Adrenal gland (tissue), 5 donors: ENCODE measurements around the gene ELOB.

Experiments
- POLR2A ChIP-seq, 2 donors: fragments of 450-650 bp; IDR thresholded peaks; one replicate each; pipeline ENCODE4 v1.6.1; 2017; ENCODE audit warnings: antibody characterized with exemption in 2 of 2, mild to moderate bottlenecking in 2 of 2, moderate library complexity in 1 of 2
- TF ChIP-seq, protein P1 (sequence below), 6 experiments: fragments of 450-650 bp in 4 of 6; fragments of 200-600 bp in 2 of 6; sonication (generic) in 1 of 6; IDR thresholded peaks; 1 replicate in 5 of 6; 2 replicates in 1 of 6; pipeline versions ENCODE4 v1.5.1 to v1.8.0; 2016 to 2021; ENCODE audit warnings: antibody characterized with exemption in 6 of 6, mild to moderate bottlenecking in 2 of 6, moderate library complexity in 1 of 6
- donor health status: DM: no; HTN: no; CAD: no.

DNA sequence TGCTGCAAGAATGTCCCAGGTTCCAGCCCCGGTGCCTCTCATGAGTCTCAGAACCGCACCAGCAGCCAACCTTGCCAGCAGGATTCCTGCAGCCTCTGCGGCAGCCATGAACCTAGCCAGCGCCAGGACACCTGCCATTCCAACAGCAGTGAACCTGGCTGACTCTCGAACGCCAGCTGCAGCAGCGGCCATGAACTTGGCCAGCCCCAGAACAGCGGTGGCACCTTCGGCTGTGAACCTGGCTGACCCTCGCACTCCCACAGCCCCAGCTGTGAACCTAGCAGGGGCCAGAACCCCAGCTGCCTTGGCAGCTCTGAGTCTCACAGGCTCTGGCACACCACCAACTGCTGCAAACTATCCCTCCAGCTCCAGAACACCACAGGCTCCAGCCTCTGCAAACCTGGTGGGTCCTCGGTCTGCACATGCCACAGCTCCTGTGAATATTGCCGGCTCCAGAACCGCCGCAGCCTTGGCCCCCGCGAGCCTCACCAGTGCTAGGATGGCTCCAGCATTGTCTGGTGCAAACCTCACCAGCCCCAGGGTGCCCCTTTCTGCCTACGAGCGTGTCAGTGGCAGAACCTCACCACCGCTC is 9.8 kb downstream of the ELOB start:
- TF ChIP-seq POLR2A (IDR thresholded peaks at IDR 0.05), result no peak
- TF ChIP-seq, protein P1, sequence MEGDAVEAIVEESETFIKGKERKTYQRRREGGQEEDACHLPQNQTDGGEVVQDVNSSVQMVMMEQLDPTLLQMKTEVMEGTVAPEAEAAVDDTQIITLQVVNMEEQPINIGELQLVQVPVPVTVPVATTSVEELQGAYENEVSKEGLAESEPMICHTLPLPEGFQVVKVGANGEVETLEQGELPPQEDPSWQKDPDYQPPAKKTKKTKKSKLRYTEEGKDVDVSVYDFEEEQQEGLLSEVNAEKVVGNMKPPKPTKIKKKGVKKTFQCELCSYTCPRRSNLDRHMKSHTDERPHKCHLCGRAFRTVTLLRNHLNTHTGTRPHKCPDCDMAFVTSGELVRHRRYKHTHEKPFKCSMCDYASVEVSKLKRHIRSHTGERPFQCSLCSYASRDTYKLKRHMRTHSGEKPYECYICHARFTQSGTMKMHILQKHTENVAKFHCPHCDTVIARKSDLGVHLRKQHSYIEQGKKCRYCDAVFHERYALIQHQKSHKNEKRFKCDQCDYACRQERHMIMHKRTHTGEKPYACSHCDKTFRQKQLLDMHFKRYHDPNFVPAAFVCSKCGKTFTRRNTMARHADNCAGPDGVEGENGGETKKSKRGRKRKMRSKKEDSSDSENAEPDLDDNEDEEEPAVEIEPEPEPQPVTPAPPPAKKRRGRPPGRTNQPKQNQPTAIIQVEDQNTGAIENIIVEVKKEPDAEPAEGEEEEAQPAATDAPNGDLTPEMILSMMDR (IDR thresholded peaks at IDR 0.05), result no peak
